Medulla oblongata (tissue), 1 donor: ENCODE data around the gene HPCAL4.

Source experiments
- DNase-seq: peaks from one replicate; pipeline ENCODE4 v3.0.0-alpha.2; 2015; ENCODE audit errors: extremely low spot score

The HPCAL4 gene

DNA sequence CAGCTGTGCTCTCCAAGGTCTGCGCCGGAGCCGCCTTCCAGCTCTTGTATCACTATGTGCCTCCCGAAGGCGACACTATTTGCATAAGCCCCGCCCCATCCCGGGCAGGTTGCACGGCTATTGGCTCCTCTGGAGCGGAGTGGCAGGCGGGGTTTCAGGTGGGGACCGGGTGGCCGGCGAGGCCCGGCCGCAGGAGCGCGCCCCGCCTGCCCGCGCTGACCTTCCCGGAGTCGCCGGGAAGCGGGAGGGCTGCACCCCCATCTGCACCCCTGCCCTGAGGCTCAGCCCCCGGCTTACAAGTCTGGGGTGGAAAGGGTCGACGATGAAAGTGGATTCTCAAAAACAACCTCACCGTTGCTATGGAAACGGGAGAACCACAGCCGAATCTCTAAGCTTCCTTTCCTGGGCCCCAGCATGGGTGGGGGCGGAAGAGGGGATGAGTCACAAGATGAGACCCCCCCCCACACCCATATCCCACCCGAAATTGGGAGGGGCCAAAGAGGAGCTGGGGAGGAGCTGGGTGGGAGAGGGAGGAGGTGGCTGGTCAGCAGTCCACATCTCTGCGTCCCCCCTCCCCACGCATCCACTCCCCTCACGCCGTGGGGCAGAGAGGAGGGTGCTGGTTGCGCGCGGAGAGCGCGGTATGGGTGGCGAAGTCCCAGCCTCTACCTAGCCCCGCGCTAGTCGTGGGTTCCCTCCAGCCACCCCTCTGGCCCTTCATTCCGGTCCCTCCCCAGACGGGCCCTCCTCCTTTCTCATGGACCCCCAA lies at the start of gene HPCAL4:
HPCAL4 (minus strand) TSS at position 51 of the 769 bp plus-strand sequence. CDS start 6,830 bp downstream, outside the sequence.
- DNase-seq = peak; percentile 89

DNA sequence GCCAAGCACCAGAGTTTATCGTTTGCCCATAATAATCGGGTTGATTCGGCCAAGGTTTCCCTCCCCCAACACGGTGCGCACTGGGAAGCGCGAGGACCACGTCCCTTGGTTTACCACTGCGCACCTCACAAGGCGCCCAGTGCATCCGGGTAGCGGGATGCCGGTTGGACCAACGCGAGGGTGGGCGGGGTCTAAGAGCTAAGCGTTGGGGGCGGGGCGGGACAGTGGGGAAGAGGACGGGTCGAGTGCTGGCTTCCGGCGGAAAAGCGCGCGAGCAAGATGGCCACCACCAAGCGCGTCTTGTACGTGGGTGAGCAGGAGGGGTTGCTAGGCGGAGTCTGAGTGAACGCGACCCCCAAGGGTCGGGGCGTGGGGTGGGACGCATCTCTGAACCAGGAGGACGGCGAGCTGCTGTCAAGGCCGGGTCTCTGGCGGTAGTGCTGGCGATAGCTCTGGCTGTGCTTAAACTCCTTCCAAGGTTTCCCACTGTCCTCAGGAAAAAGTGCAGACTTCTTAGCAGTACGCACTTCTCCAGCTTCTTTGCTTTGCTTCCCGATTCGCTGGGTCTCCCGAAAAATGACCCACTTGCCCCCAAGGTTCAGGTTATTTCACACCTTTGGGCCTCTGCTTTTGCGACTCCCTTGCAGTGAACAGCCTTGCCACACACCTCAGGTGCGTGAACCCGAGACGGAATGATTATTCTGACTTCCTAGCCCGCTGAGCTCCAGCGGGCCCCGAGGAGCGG lies 47.6 kb upstream of the HPCAL4 start, which contains the start of gene PPIE:
PPIE (plus strand) TSS at position 261 of the 745 bp plus-strand sequence; CDS start at position 280, 19 bp downstream.
- DNase-seq = peak; percentile 94

DNA sequence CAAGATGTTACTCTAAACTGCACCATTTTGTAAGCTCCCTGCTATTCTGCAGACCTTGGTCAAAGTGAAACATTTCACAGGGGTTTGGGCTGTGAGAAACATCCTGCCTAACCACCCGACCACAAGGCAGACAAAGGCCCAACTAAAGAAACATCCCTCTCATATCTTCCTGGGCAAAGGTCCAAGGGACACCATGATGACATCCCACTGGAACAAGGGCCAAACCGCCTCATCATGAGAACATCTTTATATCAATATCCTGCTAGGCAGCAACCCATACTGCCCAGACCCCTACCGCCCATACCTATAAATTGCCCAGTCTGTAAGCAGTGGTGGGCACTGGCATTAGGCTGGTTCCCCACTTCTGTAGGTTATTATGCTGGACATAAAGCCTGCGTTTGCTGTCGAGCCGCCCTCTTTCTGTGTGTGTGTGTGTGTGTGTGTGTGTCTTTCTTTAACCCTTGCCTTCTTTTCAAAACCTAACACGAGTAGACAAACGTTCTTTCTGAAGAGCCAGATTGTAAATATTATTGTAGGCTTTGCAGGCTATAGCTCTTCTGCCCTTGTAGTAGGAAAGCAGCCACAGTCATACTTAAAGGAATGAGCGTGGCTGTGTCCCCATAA lies 46.4 kb upstream of the HPCAL4 start:
- DNase-seq = no peak

DNA sequence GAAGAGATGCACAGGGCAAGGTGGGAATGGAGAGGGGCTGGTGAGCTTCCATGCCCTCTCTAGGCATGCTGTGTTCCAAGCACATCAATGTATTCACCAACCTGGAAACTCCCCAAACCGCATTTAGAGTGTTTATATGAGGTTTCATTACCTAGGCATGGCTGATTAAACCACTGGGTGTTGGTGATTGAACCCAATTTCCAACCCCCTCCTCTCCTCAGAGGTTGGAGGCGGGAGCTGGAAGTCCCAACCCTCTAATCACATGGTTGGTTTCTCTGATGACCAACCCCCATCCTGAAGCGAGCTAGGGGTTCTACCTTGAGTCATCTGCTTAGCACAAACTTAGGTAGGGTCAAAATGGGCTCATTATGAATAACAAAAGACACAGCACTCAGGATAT lies 44.5 kb upstream of the HPCAL4 start:
- no peak for DNase-seq

DNA sequence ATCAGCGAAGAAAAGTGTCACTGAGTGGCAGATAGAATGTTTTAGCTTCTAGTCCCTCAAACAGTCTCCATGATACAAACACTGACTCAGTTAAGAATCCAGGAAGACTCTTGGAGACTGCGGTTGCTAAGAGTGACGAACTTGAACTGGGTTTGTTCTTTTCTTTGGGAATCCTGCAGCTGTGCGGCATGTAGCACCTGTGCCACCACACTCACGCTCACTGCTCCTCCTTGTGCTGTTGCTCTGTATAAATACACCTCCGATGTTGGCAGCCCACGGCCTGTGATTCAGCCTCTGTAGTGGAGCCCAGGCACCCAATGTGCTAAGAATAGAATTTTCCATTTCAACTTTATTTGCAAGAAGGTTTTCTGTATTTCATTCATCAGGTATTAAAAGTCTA lies 41.9 kb upstream of the HPCAL4 start:
- DNase-seq = peak; percentile 9

DNA sequence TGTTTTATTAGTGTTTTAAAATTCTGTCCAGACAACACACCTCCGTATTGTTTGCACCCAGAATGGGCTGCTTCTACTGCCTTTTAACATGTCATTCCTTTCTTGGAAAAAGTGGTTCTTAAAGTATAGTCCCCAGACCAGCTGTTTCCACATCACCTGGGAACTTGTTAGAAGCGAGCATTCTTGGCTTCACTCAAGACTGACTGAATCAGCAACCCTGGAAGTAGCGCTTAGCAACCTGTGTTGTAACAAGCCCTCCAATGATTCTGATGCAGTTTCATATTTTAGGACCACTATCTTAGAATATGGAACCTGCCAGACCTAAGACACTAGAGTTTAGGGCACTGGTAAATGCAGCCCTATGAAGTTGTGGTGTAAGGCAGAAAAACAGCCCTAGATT lies 41.5 kb upstream of the HPCAL4 start:
- no peak for DNase-seq

DNA sequence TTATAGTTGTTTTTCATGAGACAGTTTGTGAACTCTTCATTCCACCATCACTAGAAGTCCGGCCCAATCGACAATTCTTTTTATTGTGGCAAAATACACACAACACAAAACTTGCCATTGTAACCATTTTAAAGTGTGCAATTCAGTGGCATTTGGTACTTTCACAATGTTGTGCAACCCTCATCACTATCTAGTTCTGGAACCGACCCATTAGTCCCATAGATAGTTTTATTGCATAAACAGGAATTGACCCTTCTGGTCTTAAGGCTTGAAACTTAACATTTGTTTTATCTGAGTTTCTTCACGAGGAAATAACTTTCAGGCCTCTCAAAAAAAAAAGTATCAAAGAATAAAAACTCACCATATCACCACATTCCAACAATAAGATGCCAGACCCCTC lies 38.6 kb upstream of the HPCAL4 start:
- DNase-seq = no peak

DNA sequence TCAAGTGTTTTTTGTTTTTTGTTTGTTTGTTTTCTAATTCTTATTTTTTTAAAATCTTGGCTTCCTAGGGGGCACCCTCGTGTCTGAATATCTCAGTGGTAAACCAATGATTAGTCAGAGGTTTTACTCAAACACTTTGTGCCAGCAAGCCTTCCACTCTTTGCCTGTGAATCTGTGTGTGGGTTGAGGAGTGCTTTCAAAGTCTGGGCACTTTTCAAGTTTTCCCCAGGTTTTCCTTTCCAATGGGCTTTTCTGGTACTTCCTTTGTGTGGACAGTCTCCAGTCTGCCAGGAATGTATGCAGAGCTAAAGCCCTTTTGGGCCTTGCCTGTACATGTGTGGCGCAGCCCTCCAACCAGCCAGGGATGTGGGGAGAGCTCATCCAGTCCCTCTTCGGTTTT lies 37.8 kb upstream of the HPCAL4 start:
- DNase-seq = peak; percentile 9

DNA sequence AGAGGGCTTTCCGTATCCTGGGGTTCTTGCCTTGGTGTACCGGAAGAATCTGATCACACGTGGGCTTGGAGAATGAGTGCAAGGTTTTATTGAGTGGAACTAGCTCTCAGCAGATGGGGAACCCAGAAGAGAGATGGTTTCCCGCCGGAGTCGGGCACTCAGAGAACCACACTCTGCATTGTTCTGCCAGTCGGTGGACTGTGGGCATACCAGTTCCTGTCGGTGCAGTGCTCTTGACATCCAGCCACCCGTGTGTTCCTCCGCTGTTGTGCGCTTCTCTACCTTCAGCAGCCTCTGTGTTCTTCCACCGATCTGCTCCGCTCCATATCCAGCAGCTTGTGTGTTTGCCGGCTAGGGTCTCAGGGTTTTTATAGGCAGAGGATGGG lies 36.7 kb upstream of the HPCAL4 start:
- no peak for DNase-seq

DNA sequence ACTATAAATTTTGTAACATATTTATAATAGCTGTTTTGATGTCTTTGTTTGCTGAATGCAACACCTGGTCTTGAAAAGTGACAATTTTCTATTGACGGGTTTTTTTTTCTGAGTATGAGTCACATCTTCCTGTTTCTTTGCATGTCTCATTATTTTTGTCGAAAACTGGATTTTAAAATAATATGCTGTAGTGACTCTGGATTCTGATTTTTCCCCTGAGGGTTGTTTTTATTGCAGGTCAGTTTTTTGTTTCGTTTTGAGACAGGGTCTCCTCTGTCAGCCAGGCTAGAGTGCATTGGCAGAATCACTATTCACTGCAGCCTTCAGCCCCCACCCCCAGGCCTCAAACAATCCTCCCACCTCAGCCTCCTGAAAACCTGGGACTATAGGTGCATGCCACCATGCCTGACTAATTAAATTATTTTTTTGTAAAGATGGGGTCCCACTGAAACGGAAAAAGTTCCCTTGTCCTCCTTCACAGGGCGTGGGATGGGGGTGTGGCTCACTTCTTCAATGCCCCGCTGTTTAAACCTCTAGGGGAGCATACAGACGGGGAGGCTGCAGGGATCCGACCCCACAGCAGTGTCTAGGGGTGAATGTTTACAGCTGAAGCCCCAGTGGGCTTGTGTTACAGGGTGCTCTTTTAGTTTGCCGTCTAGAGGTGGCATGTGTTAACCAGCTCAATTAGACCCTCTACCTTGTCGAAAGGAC lies 36.1 kb upstream of the HPCAL4 start:
- DNase-seq = no peak

DNA sequence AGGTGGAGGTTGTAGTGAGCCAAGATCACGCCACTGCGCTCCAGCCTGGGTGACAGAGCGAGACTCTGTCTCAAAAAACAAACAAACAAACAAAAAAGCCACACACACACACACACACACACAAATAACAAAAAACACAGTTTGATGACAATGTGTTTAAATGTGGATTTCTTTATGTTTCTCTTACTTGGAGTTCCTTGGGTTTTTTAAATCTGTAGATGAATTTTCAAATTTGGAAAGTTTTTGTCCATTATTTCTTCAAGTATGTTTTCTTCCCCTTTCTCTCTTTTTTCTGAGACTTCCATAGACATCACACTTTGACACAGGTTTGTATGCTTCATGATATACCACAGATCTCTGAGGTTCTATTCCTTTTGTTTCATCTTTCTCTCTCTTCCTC lies 35.4 kb upstream of the HPCAL4 start:
- no peak for DNase-seq

DNA sequence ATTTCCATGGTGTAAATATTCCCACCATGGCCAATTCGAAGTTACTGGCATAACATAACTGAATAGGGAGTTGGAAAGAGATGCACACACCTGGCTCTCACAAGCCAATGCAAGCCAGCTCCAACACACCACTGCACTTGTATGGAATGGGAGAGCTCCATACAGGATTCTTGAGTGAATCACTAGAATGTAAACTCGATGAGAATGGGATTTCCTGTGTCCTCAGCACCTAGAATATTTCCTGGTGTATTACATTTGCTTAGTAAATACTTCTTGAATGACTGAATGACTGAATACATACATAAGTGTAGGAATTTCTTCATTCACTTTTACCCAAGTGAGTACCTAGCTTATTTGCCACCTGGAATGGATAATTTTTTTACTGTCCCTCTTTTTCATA lies 31.3 kb upstream of the HPCAL4 start:
- no peak for DNase-seq

DNA sequence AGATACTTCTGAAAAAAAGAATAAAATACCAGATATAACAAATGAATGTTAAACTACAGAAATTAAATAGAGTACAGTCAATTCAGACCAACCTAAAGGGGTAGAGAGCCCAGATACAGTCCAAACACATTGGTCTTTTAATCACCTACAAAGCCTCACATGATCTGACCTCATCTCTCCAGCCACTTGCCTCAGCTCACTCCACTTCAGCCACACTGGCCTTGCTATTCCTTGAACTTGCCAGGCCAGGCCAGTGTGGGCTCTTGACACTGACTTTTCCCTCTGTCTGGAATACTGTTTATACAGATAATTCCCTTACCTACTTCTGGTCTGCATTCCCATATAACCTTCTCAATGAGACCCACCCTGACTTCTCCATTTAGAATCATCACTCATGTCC lies 30.4 kb upstream of the HPCAL4 start:
- DNase-seq = no peak

DNA sequence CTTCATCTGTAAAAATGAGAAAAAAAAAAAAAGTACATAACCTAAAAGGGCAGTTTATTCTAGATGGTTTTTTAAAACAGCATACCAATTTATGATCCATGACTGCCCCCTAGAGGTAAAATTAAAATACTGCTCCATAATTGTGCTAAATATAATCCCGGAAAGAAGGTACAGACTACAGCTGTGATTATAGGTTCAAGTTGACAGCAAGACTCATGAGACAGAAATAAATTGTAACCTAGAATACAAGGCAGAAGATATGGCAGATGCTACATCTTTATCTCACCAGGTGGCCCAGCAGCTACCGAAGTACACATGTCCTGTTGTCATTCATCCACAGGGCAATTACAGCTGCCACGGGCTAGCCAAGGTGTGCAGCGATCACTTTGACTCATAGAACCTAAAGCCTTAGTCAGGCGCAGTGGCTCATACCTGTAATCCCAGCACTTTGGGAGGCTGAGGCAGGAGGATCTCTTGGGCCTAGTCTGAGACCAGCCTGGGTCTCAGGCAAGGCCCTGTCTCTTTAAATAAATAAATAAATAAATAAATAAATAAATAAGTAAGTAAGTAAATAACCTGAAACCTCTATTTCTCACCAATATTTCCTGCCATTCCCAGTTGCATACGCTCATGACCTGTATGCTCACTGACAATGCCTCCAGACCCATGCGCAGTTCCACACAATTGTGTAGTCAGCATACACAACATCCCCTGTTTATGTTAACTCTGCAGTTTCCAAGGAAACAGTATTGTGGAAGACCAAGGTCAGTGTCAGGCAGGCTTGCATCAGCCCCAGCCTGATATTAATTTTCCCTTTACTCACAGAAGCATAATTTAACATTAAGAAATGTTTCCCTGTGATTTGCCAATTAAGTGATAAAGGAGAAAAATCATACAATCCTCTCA lies 29.1 kb upstream of the HPCAL4 start:
- peak; percentile 75 for DNase-seq

DNA sequence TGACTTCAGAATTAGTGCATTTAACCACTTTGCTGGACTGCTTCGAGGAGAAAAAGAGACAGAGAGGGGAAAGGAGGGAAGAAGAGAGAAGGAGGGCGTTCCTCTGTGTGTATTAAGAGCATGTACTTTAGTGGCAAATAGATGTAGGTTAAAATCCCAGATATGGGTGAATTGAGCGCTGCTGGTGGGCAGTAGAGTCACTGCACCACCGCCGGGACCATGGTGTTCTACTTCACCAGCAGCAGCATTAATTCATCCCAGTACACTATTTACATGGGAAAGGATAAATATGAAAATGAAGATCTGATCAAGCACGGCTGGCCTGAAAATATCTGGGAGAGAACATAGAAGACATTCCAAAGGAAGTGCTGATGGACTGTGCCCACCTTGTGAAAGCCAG lies 26.6 kb upstream of the HPCAL4 start:
- no peak for DNase-seq

DNA sequence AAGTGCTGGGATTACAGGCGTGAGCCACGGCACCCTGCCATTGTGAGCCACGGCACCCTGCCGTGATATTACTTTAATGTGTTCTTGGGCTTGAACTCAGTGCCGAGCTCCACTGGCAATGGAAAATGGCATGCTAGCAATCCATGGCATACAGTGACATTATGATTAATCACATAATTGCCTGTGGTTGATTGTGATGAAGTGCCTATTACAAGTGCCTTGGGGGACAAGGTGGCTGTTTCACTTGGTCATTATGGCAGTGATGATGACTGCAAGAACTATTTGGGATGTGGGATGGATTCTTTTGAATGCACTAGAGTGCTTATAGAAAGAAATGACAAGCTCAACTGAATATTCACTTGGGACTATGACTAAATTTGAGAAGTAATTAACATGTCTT lies 22.3 kb upstream of the HPCAL4 start:
- no peak for DNase-seq

DNA sequence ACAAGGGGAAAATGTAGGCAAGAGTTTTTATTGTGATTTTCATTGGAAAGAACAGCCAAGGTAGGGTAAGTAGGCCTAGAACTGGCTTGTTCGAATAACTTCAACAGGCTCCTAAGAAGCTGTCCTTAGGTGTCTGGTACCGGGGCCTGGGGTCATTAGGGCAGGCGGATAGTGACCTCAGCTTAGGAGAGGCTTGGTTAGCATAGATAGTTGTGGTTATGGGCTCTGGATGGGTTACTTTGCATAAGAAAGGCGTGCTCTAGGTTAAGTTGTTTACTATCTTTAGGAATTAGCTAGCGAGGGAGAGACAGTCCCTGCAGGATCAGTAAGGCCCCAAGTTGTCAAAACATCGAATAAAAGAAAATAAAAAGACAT lies 20.7 kb upstream of the HPCAL4 start:
- no peak for DNase-seq

DNA sequence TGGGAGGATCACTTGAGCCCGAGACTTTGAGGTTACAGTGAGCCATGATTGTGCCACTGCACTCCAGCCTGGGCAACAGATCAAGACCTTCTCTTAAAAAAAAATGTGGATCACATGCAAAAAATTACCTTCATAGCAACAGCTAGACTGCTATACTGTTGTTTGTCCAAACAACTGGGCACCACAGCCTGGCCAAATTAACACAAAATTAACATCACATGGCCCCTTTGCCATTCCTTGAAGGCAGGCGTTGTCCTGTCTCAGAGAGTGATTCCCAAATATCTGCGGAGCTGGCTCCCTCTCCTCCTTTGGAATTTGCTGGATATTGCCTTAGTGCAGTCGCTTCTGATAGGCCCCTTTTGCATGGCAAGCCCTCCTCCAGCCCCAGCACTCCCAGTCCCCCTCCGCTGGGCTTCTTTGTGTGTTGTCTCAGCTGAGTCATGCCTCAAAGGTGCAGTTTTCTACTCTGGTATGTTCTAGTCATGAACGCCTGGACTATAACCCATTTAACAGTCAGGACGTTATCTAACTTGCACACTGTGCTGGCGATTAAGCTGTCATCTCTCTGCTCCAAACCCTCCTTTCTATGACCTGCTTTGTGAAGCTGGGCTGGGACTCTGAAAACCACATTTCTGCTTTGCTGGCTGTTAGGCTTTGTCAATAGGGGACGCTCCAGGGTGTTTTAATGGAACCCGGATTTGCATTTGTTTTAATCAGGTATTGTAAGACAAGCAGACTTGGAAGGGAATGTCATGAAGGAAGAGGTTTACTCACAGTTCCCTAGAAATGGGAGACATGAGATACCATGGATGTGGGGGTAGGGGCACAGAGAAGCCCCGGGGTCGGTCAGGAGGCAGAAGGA lies 20.1 kb upstream of the HPCAL4 start:
- DNase-seq = no peak

DNA sequence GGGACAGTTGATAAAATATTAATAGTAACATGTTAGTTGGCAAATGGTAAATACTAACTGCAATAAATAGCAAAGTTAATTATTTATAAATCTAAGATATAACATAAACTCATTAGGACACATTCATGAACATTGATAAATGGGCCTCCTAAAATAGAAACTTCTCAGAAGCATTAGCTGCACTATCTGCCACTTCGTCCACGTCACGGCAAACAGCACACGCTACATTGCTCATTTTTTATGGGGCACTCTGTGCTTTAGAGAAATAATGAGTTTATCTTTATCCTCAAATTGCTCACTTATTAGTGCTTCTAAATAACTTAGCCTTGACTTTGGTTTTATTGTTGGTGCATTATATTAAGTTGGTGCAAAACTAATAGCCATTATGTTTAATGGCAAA lies 16.3 kb upstream of the HPCAL4 start:
- DNase-seq = no peak

DNA sequence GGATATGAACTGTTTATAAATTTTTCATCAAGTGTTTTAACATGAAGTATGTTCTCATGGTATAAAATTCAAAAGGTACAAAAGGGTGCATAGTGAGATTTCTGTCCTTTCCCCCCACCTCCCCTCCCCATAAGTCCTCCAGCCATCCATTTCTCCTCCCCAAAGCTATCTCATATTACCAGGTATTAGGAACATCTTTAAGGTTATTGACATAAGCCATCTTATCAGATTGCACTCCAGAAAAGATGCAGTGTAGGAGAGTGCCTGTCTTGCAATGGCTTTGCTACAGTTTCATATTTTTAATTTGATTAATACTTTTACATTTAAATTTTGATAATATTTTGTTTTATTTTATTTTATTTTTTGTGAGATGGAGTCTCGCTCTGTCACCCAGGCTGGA lies 13.5 kb upstream of the HPCAL4 start:
- no peak for DNase-seq
